Right kidney (tissue), 1 donor: ENCODE data around the gene LAMC2.

Experiments
- DNase-seq: peaks from one replicate; pipeline ENCODE4 v3.0.0-alpha.2; 2016

LAMC2 gene

GRCh38 chr1:183168308-183168707 lies 17.8 kb upstream of the LAMC2 start:
- DNase-seq = no peak

GRCh38 chr1:183173828-183174227 lies 12.2 kb upstream of the LAMC2 start:
- DNase-seq = no peak

- no peak for DNase-seq
Measured at GRCh38 chr1:183175631-183176030, 10.4 kb upstream of the LAMC2 start.

GRCh38 chr1:183178545-183178944 lies 7.5 kb upstream of the LAMC2 start:
- no peak for DNase-seq

- no peak for DNase-seq
Measured at GRCh38 chr1:183179033-183179432, 7.0 kb upstream of the LAMC2 start.

GRCh38 chr1:183180218-183180617 lies 5.8 kb upstream of the LAMC2 start:
- DNase-seq = no peak

- DNase-seq = peak; percentile 28
Measured at GRCh38 chr1:183180634-183181056, 5.4 kb upstream of the LAMC2 start.

GRCh38 chr1:183186841-183187240 lies 777 bp downstream of the LAMC2 start:
- DNase-seq = no peak

GRCh38 chr1:183188240-183188639 lies 2.2 kb downstream of the LAMC2 start:
- no peak for DNase-seq

- no peak for DNase-seq
Measured at GRCh38 chr1:183191833-183192232, 5.8 kb downstream of the LAMC2 start.

GRCh38 chr1:183193963-183194525 lies 8.0 kb downstream of the LAMC2 start:
- DNase-seq = no peak

- DNase-seq = no peak
Measured at GRCh38 chr1:183194527-183195141, 8.6 kb downstream of the LAMC2 start.

GRCh38 chr1:183195142-183195574 lies 9.1 kb downstream of the LAMC2 start:
- no peak for DNase-seq

- no peak for DNase-seq
Measured at GRCh38 chr1:183197762-183198161, 11.7 kb downstream of the LAMC2 start.

GRCh38 chr1:183198463-183198862 lies 12.4 kb downstream of the LAMC2 start:
- DNase-seq = peak; percentile 38

- no peak for DNase-seq
Measured at GRCh38 chr1:183199304-183199703, 13.2 kb downstream of the LAMC2 start.

- no peak for DNase-seq
Measured at GRCh38 chr1:183200451-183200850, 14.4 kb downstream of the LAMC2 start.

- no peak for DNase-seq
Measured at GRCh38 chr1:183203094-183203493, 17.0 kb downstream of the LAMC2 start.

- DNase-seq = no peak
Measured at GRCh38 chr1:183205196-183205781, 19.2 kb downstream of the LAMC2 start.

GRCh38 chr1:183206538-183207122 lies 20.6 kb downstream of the LAMC2 start:
- DNase-seq = no peak

GRCh38 chr1:183209533-183210158 lies 23.6 kb downstream of the LAMC2 start:
- no peak for DNase-seq

GRCh38 chr1:183210681-183211080 lies 24.6 kb downstream of the LAMC2 start:
- no peak for DNase-seq

- no peak for DNase-seq
Measured at GRCh38 chr1:183212870-183213269, 26.8 kb downstream of the LAMC2 start.
